GM23338 (cell line): ENCODE results near the gene BEND5. TPM values are rescaled to one million over a fixed set of nuclear protein-coding genes. Genes with fewer than 3 reads are reported as not detected.

Source experiments
- ATAC-seq: fragments of 200-7000 bp; cut with Tn5 transposase; 3 replicates; pipeline ENCODE4 v1.9.1; 2020
- DNase-seq: peaks from one replicate; pipeline ENCODE4 v3.0.0-alpha.2; 2015; ENCODE audit warnings: low spot score
- H2AFZ ChIP-seq: fragments of 200-600 bp; sonication (generic); 2 replicates; pipeline ENCODE4 v1.8.0; 2016; ENCODE audit warnings: antibody characterized with exemption, mild to moderate bottlenecking, moderate library complexity
- H3F3A ChIP-seq: fragments of 200-600 bp; sonication (generic); replicated peaks from 2 replicates; pipeline ENCODE4 v1.8.0; 2017; ENCODE audit warnings: antibody characterized with exemption, mixed run types, low read depth
- H3K27ac ChIP-seq: fragments of 200-600 bp; sonication (generic); 2 replicates; pipeline ENCODE4 v1.6.1; 2016; ENCODE audit warnings: low read depth
- H3K27me3 ChIP-seq: fragments of 200-600 bp; sonication (generic); 2 replicates; pipeline ENCODE4 v1.8.0; 2016; ENCODE audit warnings: mild to moderate bottlenecking, mixed run types, moderate library complexity; ENCODE audit not compliant: insufficient read depth
- H3K36me3 ChIP-seq: fragments of 200-600 bp; sonication (generic); 2 replicates; pipeline ENCODE4 v1.8.0; 2016; ENCODE audit warnings: mild to moderate bottlenecking; ENCODE audit not compliant: insufficient read depth
- H3K4me1 ChIP-seq: fragments of 200-600 bp; sonication (generic); 2 replicates; pipeline ENCODE4 v1.8.0; 2016; ENCODE audit warnings: mild to moderate bottlenecking, moderate library complexity; ENCODE audit not compliant: insufficient read depth
- H3K4me2 ChIP-seq: fragments of 200-600 bp; sonication (generic); 2 replicates; pipeline ENCODE4 v1.7.1; 2017; ENCODE audit warnings: mixed run types
- H3K4me3 ChIP-seq: fragments of 200-600 bp; sonication (generic); 2 replicates; pipeline ENCODE4 v1.6.1; 2016; ENCODE audit warnings: mixed run types
- H3K79me2 ChIP-seq: fragments of 200-600 bp; sonication (generic); replicated peaks from 2 replicates; pipeline ENCODE4 v1.8.0; 2017; ENCODE audit warnings: mild to moderate bottlenecking; ENCODE audit not compliant: insufficient read depth
- H3K9me2 ChIP-seq: fragments of 200-600 bp; sonication (generic); 2 replicates; pipeline ENCODE4 v1.8.0; 2017; ENCODE audit not compliant: insufficient read depth
- H4K20me1 ChIP-seq: fragments of 200-600 bp; sonication (generic); replicated peaks from 2 replicates; pipeline ENCODE4 v1.8.0; 2017; ENCODE audit warnings: mild to moderate bottlenecking; ENCODE audit not compliant: insufficient read depth
- H3K27ac Mint-ChIP-seq: 2 replicates; pipeline ENCODE4 v1.8.0; 2020; ENCODE audit warnings: inconsistent platforms, mild to moderate bottlenecking, moderate library complexity, mixed read lengths
- H3K27me3 Mint-ChIP-seq: 3 replicates; pipeline ENCODE4 v1.8.0; 2022; ENCODE audit warnings: low read depth, mild to moderate bottlenecking, moderate library complexity, mixed read lengths, inconsistent platforms; ENCODE audit not compliant: insufficient read depth, poor library complexity
- H3K36me3 Mint-ChIP-seq: 3 replicates; pipeline ENCODE4 v1.8.0; 2021; ENCODE audit warnings: low read depth, mild to moderate bottlenecking, inconsistent platforms, moderate library complexity, mixed read lengths
- H3K4me1 Mint-ChIP-seq: 3 replicates; pipeline ENCODE4 v1.8.0; 2020; ENCODE audit warnings: mild to moderate bottlenecking, inconsistent platforms, mixed read lengths
- H3K4me3 Mint-ChIP-seq: 3 replicates; pipeline ENCODE4 v1.8.0; 2021; ENCODE audit warnings: moderate library complexity, mild to moderate bottlenecking, inconsistent platforms, mixed read lengths
- H3K9me3 Mint-ChIP-seq: 3 replicates; pipeline ENCODE4 v1.8.0; 2020; ENCODE audit warnings: moderate library complexity, mild to moderate bottlenecking, inconsistent platforms, mixed read lengths
- CREB1 ChIP-seq: fragments of 250-450 bp; sonication (Bioruptor Pico); IDR thresholded peaks from 2 replicates; pipeline ENCODE4 v1.5.0; 2020; ENCODE audit warnings: low read depth, mild to moderate bottlenecking, moderate library complexity
- EZH2 ChIP-seq: fragments of 200-600 bp; sonication (generic); IDR thresholded peaks from one replicate; pipeline ENCODE4 v1.8.0; 2017; ENCODE audit warnings: antibody characterized with exemption, mild to moderate bottlenecking, low read depth; ENCODE audit not compliant: unreplicated experiment
- POLR2AphosphoS5 ChIP-seq: IDR thresholded peaks from 2 replicates; pipeline ENCODE4 v1.6.1; 2016; ENCODE audit warnings: antibody characterized with exemption, low read depth
- STAT1 ChIP-seq: IDR thresholded peaks from one replicate; pipeline ENCODE4 v1.6.1; 2016; ENCODE audit warnings: antibody characterized with exemption; ENCODE audit not compliant: unreplicated experiment
- ZNF114 ChIP-seq: fragments of 250-450 bp; sonication (Bioruptor Pico); IDR thresholded peaks from 2 replicates; pipeline ENCODE4 v1.5.0; 2020; ENCODE audit warnings: mild to moderate bottlenecking, moderate library complexity
- ZNF331 ChIP-seq: fragments of 250-450 bp; sonication (Bioruptor Pico); IDR thresholded peaks from 2 replicates; pipeline ENCODE4 v1.5.0; 2020; ENCODE audit warnings: low read depth, mild to moderate bottlenecking, moderate library complexity
- polyA plus RNA-seq: library from polyadenylated mRNA; unstranded; fragments of >200 nt; fragmentation: Nextera tagmentation; extraction: Ambion mirVana; gene quantifications from 2 replicates; pipeline ENCODE4 v1.2.1, GENCODE V29; 2016
- total RNA-seq: library from RNA; depleted of rRNA; stranded (reverse); fragments of >200 nt; shearing (Covaris generic); gene quantifications from 2 replicates; pipeline ENCODE4 v1.2.3, GENCODE V29; 2014
- TF ChIP-seq, protein P1 (sequence below): IDR thresholded peaks from 2 replicates; pipeline ENCODE4 v1.6.1; 2016; ENCODE audit warnings: antibody characterized with exemption
- TF ChIP-seq, protein P2 (sequence below), 2 experiments: fragments of 200-600 bp in 1 of 2; sonication (generic) in 1 of 2; conservative IDR thresholded peaks; 2 replicates each; pipeline versions ENCODE4 v1.5.1 to v1.6.1; 2016 to 2017; ENCODE audit warnings: antibody characterized with exemption in 2 of 2, low read depth in 2 of 2, mild to moderate bottlenecking in 2 of 2, moderate library complexity in 1 of 2

The BEND5 gene
- total and polyA plus RNA-seq, 2 experiments from 2014 or later = 6.8 to 12.3 TPM

DNA sequence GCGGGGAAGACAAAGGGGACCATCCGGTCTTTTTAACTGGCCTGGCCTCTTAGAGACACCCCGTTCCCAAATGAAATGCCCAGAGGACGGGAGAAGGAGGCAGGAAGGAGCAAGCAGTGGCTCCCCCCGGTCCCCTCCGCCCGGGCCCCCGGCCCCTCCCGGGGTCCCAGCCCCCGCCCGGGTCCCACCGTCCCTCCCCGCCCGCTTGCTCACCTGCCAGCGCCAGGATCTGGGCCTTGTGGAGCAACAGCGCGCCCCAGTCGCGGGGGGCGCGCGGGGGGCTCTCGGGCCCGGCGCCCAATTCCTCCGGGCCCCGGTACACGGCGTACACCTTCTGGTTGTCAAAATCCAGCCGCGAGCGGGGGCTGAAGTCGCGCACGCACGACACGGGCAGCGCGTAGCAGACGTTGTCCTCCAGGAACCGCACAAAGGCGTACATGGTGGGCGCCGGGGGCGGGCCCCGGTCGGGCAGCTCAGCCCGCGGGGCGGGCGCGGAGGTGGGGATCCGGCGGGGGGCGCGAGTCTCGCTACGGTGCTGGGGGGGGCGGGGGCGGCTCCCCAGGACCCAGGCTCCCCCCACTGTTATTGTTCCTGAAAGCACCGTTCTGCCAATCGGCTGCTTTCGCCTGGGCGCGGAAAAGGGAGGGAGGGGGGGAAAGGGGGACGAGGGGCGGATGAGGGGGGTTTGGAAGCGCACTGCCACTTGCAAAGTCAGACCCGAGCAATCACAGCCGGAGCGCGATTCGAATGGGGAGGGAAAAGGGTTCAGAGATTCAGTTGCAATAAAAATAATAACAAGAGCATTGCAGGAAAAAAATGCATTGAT, at the start of gene BEND5 (continued):
- no peak for TF ChIP-seq CREB1 (CRISPR knock-in tag)

DNA sequence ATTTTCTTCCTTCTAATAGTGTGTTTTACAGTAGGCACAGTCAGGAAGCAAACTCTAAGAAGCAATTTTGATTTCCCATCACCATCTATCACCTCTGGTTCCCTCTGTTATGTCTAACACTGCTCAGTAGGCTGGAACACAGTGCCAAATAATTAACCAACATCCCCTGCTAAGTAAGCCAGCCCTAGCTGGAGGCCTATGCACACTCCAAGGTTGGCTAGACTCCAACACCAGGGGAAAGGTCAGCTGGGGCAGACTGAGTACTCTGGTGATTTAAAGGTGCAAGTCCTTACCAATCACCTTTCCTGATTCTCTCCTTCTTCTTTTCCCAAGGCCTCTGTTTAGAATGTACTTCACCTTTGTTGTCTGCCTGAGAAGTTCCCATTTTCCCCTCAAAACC, 46.5 kb upstream of the BEND5 start:
- no peaks in the 10 kb centered on the region for H3K79me2 ChIP-seq
- H3K9me2 ChIP-seq = no peaks in the 10 kb centered on the region
- no peak overlapping the region for H3K27ac ChIP-seq
- Mint-ChIP-seq H3K4me3 (no peak overlapping the region), H3K36me3 (no peaks in the 10 kb centered on the region), H3K27me3 (peaks cover 2% of the 10 kb centered on the region), H3K4me1 (no peaks in the 10 kb centered on the region), H3K9me3 (no peaks in the 10 kb centered on the region), H3K27ac (no peak overlapping the region)
- TF ChIP-seq STAT1 (no peak), ZNF331 (CRISPR knock-in tag) (no peak)
- no peaks in the 10 kb centered on the region for H3F3A ChIP-seq
- H3K36me3 ChIP-seq = no peaks in the 10 kb centered on the region
- H2AFZ ChIP-seq = no peak overlapping the region
- ATAC-seq = no peak
- H3K4me1 ChIP-seq = no peaks in the 10 kb centered on the region
- no peak overlapping the region for H3K4me3 ChIP-seq
- no peaks in the 10 kb centered on the region for H4K20me1 ChIP-seq
- no peak for DNase-seq
- H3K27me3 ChIP-seq = no peaks in the 10 kb centered on the region
- no peak overlapping the region for H3K4me2 ChIP-seq

DNA sequence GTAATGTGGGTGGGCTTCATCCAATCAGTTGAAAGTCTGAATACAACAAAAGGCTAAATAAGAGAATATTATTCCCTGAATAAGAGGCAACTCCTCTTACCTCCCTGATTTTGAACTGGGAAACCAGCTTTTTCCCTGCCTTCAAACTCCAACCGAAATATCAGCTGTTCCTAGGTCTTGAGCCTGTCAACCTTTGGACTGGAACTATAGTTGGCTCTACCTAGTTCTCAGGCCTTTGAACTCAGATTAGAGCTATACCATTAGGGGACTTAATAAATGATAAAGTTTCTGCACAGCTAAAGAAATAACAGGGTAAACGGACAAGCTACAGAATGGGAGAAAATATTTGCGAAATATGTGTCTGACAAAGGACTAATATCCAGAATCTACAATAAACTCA, 43.8 kb upstream of the BEND5 start:
- TF ChIP-seq, protein P1, sequence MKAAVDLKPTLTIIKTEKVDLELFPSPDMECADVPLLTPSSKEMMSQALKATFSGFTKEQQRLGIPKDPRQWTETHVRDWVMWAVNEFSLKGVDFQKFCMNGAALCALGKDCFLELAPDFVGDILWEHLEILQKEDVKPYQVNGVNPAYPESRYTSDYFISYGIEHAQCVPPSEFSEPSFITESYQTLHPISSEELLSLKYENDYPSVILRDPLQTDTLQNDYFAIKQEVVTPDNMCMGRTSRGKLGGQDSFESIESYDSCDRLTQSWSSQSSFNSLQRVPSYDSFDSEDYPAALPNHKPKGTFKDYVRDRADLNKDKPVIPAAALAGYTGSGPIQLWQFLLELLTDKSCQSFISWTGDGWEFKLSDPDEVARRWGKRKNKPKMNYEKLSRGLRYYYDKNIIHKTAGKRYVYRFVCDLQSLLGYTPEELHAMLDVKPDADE = no peak
- TF ChIP-seq EZH2 = no peak
- no peak for TF ChIP-seq CREB1 (CRISPR knock-in tag)
- no peak for TF ChIP-seq ZNF114
- Histone ChIP-seq H3K4me1 (no peaks in the 10 kb centered on the region), H3K27me3 (no peaks in the 10 kb centered on the region), H3K27ac (no peak overlapping the region), H3K79me2 (no peaks in the 10 kb centered on the region), H3K9me2 (no peaks in the 10 kb centered on the region), H3K36me3 (no peaks in the 10 kb centered on the region), H4K20me1 (no peaks in the 10 kb centered on the region), H2AFZ (no peak overlapping the region), H3F3A (no peaks in the 10 kb centered on the region), H3K4me2 (no peak overlapping the region), H3K4me3 (no peak overlapping the region)
- Mint-ChIP-seq H3K9me3 (no peaks in the 10 kb centered on the region), H3K27me3 (peaks cover 2% of the 10 kb centered on the region), H3K4me1 (no peaks in the 10 kb centered on the region), H3K4me3 (no peak overlapping the region), H3K27ac (no peak overlapping the region), H3K36me3 (no peaks in the 10 kb centered on the region)
- ATAC-seq = no peak
- DNase-seq = no peak

DNA sequence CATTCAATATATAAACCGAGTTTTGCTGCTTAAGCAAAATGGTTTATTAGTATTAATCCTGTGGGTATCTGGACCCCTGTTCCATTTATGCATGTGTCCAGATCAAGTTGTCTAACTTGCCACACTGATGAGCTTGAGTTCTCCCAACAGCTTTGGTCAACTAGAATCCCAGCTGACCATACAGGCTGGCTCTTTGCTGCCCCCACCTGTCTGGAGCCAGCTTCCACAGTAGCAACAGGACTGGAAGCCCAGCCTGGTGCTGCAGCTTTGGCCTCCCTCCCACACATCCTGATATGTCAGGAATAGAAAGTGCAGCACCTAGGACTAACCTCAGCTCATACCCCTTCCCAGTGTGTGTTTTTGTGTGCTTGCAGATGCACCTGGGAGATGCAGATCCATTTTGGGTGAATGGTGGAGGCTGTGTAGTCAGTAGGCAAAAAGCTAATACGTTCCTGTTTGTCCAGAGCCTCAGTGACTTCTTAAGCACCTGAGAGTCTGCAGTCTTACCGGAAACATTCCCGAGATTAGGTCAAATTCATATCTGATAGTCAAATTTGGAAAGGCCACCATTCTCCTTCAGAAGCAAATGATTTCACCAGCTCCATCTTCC, 40.9 kb upstream of the BEND5 start:
- Histone ChIP-seq H3K79me2 (no peaks in the 10 kb centered on the region), H3K4me2 (no peak overlapping the region), H3K36me3 (no peaks in the 10 kb centered on the region), H3K27me3 (no peaks in the 10 kb centered on the region), H3K9me2 (no peaks in the 10 kb centered on the region), H2AFZ (no peak overlapping the region), H3F3A (no peaks in the 10 kb centered on the region), H3K4me1 (no peaks in the 10 kb centered on the region), H3K27ac (no peak overlapping the region), H3K4me3 (no peak overlapping the region), H4K20me1 (no peaks in the 10 kb centered on the region)
- Mint-ChIP-seq H3K9me3 (no peaks in the 10 kb centered on the region), H3K27ac (no peak overlapping the region), H3K4me1 (no peaks in the 10 kb centered on the region), H3K27me3 (no peaks in the 10 kb centered on the region), H3K36me3 (no peaks in the 10 kb centered on the region), H3K4me3 (no peak overlapping the region)
- ATAC-seq = peak; percentile 99
- peak; percentile 83 for DNase-seq
- TF ChIP-seq POLR2AphosphoS5 = no peak
- TF ChIP-seq, protein P2, sequence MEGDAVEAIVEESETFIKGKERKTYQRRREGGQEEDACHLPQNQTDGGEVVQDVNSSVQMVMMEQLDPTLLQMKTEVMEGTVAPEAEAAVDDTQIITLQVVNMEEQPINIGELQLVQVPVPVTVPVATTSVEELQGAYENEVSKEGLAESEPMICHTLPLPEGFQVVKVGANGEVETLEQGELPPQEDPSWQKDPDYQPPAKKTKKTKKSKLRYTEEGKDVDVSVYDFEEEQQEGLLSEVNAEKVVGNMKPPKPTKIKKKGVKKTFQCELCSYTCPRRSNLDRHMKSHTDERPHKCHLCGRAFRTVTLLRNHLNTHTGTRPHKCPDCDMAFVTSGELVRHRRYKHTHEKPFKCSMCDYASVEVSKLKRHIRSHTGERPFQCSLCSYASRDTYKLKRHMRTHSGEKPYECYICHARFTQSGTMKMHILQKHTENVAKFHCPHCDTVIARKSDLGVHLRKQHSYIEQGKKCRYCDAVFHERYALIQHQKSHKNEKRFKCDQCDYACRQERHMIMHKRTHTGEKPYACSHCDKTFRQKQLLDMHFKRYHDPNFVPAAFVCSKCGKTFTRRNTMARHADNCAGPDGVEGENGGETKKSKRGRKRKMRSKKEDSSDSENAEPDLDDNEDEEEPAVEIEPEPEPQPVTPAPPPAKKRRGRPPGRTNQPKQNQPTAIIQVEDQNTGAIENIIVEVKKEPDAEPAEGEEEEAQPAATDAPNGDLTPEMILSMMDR (conservative IDR thresholded peaks at IDR 0.05; ENCODE audit: low read depth in 2 of 2) = peak; percentile 81 to 90
